ENCODE measurements around the gene PIGP. TPM values are rescaled to one million over a fixed set of nuclear protein-coding genes. Genes with fewer than 3 reads are reported as not detected.

PIGP gene
- total and polyA plus RNA-seq, 10 of the 15 experiments (the other 5 are each of a cell fraction or from before 2014, with no cell fraction given): 17.0 to 65.0 (median 29.5) TPM

DNA sequence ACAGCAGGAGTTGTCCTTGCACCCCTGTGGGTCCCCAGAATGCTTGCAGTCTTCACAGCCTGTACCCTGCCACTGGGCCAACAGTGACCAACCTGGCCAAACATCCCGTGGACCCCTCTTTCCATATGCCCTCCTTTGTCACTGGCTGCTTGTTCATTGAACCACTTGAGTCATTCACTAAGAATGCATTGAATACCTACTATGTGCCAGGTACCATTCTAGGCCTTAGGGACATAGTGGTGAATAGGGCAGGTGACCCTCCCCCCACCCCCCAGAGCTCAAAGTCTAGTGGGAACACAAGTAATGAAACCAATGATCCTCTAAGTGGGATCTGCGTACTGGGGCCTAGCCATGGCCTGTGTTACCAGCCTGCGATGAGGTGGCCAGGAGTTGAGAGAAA, 28.2 kb downstream of the PIGP start:
- ATAC-seq: no peak

More for the DNA sequence above, 28.2 kb downstream of the PIGP start:
- Histone ChIP-seq H3K9me3 (replicated peaks; ENCODE audit: control insufficient read depth, insufficient read depth, low read length) (no peaks in the 10 kb centered on the region), H3K4me3 (no peak overlapping the region), H3K27me3 (replicated peaks in 1 of 2; ENCODE audit: control insufficient read depth in 2 of 2, insufficient read depth in 2 of 2, low read length in 1 of 2) (no peaks in the 10 kb centered on the region; a peak in 1 of 4 replicates), H2AFZ (ENCODE audit: control insufficient read depth, low read depth, low read length) (no peak overlapping the region), H3K4me2 (ENCODE audit: control insufficient read depth, insufficient read depth) (no peak overlapping the region), H3K27ac (ENCODE audit: control insufficient read depth, insufficient read depth) (no peak overlapping the region), H3K79me2 (ENCODE audit: control insufficient read depth, insufficient read depth, low read length) (no peaks in the 10 kb centered on the region), H3K4me1 (ENCODE audit: control insufficient read depth, insufficient read depth, low read length) (0 out of 2 replicates have a peak, but pooled peaks cover 3% of the 10 kb centered on the region), H3K9ac (ENCODE audit: control insufficient read depth, insufficient read depth, low read length) (no peak overlapping the region), H4K20me1 (ENCODE audit: control insufficient read depth, insufficient read depth) (no peaks in the 10 kb centered on the region), H3K36me3 (ENCODE audit: control insufficient read depth in 2 of 2, insufficient read depth in 2 of 2, low read length in 1 of 2) (no peaks in the 10 kb centered on the region)
- ChIA-PET POLR2A (no interaction called here), SMC1A (ENCODE audit: uncharacterized antibody, unreplicated experiment) (no interaction called here), CTCF (no interaction called here), RAD21 (ENCODE audit: unreplicated experiment) (no interaction called here)
- in situ Hi-C loops (cut with MboI): no loop called here
- no peak for FAIRE-seq
- no peak for TF ChIP-seq SREBF2 (IDR thresholded peaks at IDR 0.05; ENCODE audit: low read length)
- TF ChIP-seq JUND (IDR thresholded peaks at IDR 0.05; ENCODE audit: low read depth, low read length): no peak
- TF ChIP-seq, protein P1, sequence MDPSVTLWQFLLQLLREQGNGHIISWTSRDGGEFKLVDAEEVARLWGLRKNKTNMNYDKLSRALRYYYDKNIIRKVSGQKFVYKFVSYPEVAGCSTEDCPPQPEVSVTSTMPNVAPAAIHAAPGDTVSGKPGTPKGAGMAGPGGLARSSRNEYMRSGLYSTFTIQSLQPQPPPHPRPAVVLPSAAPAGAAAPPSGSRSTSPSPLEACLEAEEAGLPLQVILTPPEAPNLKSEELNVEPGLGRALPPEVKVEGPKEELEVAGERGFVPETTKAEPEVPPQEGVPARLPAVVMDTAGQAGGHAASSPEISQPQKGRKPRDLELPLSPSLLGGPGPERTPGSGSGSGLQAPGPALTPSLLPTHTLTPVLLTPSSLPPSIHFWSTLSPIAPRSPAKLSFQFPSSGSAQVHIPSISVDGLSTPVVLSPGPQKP (IDR thresholded peaks at IDR 0.05; ENCODE audit: low read depth, low read length): no peak
- TF ChIP-seq, protein P2, sequence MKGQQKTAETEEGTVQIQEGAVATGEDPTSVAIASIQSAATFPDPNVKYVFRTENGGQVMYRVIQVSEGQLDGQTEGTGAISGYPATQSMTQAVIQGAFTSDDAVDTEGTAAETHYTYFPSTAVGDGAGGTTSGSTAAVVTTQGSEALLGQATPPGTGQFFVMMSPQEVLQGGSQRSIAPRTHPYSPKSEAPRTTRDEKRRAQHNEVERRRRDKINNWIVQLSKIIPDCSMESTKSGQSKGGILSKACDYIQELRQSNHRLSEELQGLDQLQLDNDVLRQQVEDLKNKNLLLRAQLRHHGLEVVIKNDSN (IDR thresholded peaks at IDR 0.05; ENCODE audit: borderline replicate concordance, extremely low read length, insufficient read depth, low read depth, low read length): no peak
- no peak for TF ChIP-seq IKZF2 (IDR thresholded peaks at IDR 0.05)
- TF ChIP-seq, protein P3, sequence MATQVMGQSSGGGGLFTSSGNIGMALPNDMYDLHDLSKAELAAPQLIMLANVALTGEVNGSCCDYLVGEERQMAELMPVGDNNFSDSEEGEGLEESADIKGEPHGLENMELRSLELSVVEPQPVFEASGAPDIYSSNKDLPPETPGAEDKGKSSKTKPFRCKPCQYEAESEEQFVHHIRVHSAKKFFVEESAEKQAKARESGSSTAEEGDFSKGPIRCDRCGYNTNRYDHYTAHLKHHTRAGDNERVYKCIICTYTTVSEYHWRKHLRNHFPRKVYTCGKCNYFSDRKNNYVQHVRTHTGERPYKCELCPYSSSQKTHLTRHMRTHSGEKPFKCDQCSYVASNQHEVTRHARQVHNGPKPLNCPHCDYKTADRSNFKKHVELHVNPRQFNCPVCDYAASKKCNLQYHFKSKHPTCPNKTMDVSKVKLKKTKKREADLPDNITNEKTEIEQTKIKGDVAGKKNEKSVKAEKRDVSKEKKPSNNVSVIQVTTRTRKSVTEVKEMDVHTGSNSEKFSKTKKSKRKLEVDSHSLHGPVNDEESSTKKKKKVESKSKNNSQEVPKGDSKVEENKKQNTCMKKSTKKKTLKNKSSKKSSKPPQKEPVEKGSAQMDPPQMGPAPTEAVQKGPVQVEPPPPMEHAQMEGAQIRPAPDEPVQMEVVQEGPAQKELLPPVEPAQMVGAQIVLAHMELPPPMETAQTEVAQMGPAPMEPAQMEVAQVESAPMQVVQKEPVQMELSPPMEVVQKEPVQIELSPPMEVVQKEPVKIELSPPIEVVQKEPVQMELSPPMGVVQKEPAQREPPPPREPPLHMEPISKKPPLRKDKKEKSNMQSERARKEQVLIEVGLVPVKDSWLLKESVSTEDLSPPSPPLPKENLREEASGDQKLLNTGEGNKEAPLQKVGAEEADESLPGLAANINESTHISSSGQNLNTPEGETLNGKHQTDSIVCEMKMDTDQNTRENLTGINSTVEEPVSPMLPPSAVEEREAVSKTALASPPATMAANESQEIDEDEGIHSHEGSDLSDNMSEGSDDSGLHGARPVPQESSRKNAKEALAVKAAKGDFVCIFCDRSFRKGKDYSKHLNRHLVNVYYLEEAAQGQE (IDR thresholded peaks at IDR 0.05; ENCODE audit: low read depth, low read length): no peak
- TF ChIP-seq RUNX3 (IDR thresholded peaks at IDR 0.05; ENCODE audit: low read length): no peak
- TF ChIP-seq STAT3 (IDR thresholded peaks at IDR 0.05; ENCODE audit: low read depth, low read length): no peak
- no peak for TF ChIP-seq TCF3 (IDR thresholded peaks at IDR 0.05; ENCODE audit: borderline replicate concordance, insufficient read depth, low read depth, low read length)
- TF ChIP-seq, protein P4, sequence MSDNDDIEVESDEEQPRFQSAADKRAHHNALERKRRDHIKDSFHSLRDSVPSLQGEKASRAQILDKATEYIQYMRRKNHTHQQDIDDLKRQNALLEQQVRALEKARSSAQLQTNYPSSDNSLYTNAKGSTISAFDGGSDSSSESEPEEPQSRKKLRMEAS (IDR thresholded peaks at IDR 0.05; ENCODE audit: low read depth, low read length): no peak
- TF ChIP-seq SP1 (IDR thresholded peaks at IDR 0.05; ENCODE audit: low read depth, low read length): no peak
- TF ChIP-seq RB1 (IDR thresholded peaks at IDR 0.05; ENCODE audit: borderline replicate concordance): no peak
- no TSS peak for BruUV-seq (replicated peaks)
- intact Hi-C loops (cut with micrococcal nuclease; ENCODE audit: unreplicated experiment): no loop called here
- 71% methylated on average over 3 of the region's 3 CpGs for WGBS (ENCODE audit: insufficient coverage, insufficient replicate concordance, low lambda C conversion rate, missing lambda C conversion rate)
- DNase-seq (ENCODE audit: low read depth, low spot score): no peak
